Peyer's patch (tissue), 4 donors: ENCODE measurements around the gene SLC6A1.

Source experiments
- POLR2A ChIP-seq, 2 donors: fragments of 450-650 bp; IDR thresholded peaks; one replicate each; pipeline ENCODE4 v1.5.1; 2017; ENCODE audit warnings: antibody characterized with exemption in 2 of 2, mild to moderate bottlenecking in 2 of 2, moderate library complexity in 2 of 2
- TF ChIP-seq, protein P1 (sequence below), 6 experiments: fragments of 450-650 bp in 4 of 6; fragments of 200-600 bp in 2 of 6; sonication (generic) in 1 of 6; IDR thresholded peaks; one replicate each; pipeline ENCODE4 v1.5.1; 2017 to 2019; ENCODE audit warnings: antibody characterized with exemption in 6 of 6, mild to moderate bottlenecking in 3 of 6, moderate library complexity in 1 of 6

DNA sequence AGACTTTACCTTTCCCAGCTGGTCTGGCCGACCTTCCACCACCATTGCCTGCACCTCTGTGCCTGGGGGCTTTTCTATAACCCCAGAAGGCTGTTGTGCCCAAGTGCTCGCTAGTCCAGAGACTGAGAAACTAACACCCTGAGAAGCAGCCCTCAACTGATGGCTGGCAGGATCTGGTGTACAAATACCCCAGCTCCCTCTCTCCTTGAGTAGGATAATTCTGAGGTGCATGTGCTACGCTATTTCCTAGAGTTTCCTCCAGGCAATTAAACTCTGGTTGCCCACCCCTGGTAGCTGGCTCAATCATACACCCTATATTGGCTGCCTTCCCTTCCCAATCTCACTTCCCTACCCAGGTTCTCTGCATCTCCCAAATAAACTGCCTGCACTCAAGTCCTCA, 11.5 kb upstream of the SLC6A1 start:
- TF ChIP-seq, protein P1, sequence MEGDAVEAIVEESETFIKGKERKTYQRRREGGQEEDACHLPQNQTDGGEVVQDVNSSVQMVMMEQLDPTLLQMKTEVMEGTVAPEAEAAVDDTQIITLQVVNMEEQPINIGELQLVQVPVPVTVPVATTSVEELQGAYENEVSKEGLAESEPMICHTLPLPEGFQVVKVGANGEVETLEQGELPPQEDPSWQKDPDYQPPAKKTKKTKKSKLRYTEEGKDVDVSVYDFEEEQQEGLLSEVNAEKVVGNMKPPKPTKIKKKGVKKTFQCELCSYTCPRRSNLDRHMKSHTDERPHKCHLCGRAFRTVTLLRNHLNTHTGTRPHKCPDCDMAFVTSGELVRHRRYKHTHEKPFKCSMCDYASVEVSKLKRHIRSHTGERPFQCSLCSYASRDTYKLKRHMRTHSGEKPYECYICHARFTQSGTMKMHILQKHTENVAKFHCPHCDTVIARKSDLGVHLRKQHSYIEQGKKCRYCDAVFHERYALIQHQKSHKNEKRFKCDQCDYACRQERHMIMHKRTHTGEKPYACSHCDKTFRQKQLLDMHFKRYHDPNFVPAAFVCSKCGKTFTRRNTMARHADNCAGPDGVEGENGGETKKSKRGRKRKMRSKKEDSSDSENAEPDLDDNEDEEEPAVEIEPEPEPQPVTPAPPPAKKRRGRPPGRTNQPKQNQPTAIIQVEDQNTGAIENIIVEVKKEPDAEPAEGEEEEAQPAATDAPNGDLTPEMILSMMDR (IDR thresholded peaks at IDR 0.05), result no peak
- TF ChIP-seq POLR2A (IDR thresholded peaks at IDR 0.05), result no peak
